GM19324 (cell line): ENCODE measurements around the gene DNAJC18.
"Not testable (repeated sequence)": the region's sequence is repeated elsewhere in the genome, so short reads cannot be mapped to it uniquely, and the experiment has no call there.

ENCODE experiments used
- ATAC-seq: cut with Tn5 transposase; IDR thresholded peaks from one replicate; pipeline ENCODE4 v1.9.1; 2021; ENCODE audit warnings: mild to moderate bottlenecking, moderate library complexity; ENCODE audit not compliant: unreplicated experiment, low FRiP score

DNAJC18 gene

DNA sequence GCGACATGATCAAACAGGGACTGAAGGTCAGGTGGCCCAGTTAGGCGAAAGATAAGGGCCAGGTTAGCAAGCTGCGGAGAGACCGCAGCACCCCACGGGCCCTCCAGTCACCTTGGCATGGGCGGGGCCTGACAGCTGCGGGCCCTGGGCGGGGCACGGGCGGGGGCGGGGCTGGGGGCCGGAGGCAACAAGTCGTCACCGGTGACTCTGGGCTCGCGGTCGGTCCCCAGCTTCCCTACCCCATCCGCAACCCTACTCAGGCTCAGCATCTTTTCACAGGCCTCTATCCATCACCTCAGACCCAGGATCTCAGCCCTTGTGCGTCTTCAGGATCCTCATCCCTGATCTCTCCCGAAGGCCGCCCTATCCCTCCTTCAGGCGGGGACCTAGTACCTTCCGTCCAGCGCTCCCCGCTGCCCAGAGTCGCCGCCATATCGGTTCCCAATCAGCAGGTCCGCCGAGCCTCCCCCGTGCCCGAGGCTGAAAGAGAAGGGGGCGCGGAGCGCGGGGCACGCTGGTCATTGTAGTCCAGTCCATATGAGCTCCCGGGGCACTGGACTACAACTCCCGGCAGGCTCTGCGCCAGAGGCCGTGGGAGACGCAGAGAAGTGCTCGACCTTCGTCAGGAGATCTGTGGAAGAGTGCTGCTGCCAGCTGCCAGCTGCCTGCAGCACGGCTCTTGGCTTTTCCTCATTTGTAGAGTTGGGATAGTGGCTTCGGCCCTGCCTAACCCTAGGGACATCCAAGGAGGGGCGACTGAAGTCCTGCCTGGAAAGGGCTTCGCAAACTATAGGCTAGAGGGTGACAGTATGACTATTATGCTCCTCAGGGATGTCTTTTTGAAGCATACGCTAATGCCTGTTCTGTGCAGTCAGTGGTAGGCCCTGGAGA lies at the start of gene DNAJC18:
Gene DNAJC18 (minus strand): TSS at position 513 of the 891 bp plus-strand sequence. CDS start 80 bp downstream, at position 433.
- peak; percentile 83 for ATAC-seq

DNA sequence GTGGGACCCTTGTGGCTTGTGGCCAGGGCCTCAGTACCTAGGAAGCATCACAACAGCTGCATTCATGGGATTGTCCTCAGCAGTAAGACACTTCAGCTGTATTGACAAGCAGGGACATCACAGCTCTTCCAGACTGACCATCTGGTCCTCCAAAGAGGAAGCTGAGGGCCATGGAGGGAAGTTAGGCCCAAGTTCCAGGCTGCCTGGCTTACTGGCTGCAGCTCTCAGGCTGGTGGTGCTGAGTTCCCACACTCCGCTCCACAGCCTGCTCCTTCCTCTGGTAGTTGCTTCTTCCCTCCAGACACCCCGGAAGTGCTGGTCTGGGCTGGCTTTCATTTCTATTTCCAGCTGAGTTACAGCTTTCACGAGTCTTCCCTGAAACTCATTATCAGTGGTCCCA lies 48.9 kb upstream of the DNAJC18 start:
- ATAC-seq: no peak

DNA sequence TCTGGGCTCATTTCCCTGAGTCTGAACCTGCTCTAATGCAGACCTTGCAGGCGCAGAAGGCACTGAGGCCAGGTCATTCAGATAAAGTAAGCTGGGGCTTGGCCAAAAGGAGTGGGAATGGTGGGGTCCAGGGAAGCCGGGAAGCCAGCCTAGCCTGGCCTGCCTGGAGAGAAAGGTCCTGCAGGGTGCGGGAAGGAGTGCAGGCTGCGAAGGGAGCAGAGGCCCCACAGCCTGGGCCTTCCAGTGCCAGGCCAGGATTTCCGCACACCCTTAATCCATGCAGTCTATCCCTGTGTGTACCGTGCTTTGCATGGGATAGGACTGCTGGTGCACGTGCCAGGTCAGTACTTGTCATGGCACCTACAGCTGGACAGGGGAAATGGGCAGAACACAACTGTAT lies 46.9 kb upstream of the DNAJC18 start:
- no peak for ATAC-seq

GRCh38 chr5:139482890-139483208 lies 43.5 kb upstream of the DNAJC18 start:
- not testable (repeated sequence) for ATAC-seq

DNA sequence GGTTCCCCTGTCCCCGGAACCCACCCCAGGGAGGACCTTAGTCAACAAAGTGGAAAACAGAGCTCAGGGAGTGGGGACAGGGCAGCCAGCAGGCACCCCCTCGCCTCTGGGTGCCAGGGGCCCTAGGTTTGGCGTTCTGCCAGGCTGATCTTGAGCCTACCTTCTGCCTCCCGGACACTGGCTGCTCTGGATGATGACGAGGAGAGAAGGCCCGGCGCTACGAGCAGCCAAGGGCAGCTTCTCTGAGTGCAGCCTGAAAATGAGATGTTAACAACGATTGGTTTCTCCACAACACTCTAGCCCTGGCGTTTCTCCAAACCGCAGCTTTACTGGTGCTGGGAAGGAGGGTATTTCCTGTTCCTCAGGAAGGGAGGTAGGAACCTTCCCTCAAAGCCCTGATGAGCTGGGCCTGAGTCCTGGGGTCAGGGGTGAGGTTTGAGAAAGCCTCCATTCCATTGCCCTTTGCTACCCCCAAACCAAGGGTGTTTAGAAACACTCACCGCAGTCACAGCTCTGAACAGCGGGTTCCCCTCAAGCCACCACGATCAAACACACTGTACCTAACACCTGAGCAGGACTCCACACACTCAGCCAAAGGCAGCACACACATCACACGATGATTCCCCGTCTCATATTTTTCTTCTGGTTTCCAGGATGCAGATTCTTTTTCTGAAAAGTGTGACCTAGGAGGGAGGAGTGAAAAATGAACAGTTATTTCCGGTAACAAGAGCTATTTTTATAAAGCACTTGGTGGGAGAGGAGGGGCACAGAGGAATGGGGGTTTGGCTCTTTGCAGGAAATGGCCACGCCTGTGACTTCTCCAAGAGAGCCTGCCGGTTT lies 42.9 kb upstream of the DNAJC18 start, which contains the start of gene STING1:
Gene STING1 (minus strand): TSS at position 709 of the 840 bp plus-strand sequence. CDS start 1,054 bp downstream, outside the sequence.
- no peak for ATAC-seq

DNA sequence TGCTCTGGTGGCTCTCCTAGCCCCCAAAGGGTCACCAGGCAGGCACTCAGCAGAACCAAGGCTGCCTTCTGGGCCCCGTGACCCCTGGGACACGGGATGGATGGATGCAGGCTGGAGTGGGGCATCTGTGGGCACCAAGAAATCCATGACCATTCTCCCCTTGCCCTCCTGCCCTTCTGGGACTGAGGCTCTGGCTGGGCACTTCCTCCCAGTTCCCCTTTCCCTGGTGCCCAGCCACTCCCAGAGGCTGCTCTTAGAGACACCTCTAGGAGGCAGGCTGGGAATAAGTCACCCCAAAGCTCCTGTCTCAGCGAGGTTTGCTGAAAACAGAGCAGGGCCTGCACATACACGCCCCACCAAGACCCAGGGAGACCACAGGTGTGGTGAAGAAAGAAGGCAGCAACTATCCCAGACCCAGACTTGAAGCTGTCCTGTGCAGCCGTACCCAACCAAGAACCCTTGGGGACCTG lies 42.3 kb upstream of the DNAJC18 start:
- ATAC-seq: no peak

DNA sequence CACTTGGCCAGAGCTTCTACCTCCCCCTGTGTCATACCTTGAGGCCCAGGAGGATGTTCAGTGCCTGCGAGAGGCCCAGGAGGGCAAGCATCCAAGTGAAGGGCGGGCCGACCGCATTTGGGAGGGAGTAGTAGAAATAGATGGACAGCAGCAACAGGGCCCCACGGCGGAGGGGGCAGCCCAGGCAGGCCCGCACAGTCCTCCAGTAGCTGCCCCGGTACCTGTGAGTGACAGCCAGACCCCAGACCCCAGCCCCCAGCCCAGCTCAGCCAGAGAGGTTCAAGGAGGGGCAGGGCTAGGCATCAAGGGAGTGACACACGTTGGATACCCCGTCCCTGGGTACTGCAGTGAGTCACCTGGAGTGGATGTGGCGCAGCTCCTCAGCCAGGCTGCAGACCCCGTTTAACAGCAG lies 41.8 kb upstream of the DNAJC18 start:
- ATAC-seq: no peak

DNA sequence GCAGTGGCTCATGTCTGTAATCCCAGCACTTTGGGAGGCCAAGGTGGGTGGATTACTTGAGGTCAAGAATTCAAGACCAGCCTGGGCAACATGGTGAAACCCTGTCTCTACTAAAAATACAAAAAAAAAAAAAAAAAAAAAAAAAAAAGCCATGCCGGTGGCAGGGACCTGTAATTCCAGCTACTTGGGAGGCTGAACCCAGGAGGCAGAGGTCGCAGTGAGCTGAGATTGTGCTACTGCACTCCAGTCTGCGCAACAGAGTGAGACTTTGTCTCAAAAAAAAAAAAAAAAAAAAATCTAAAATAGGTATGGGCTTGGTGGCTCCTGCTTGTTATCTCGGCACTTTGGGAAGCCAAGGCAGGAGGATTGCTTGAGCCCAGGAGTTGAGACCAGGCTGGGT lies 40.4 kb upstream of the DNAJC18 start:
- ATAC-seq: not testable (repeated sequence)

DNA sequence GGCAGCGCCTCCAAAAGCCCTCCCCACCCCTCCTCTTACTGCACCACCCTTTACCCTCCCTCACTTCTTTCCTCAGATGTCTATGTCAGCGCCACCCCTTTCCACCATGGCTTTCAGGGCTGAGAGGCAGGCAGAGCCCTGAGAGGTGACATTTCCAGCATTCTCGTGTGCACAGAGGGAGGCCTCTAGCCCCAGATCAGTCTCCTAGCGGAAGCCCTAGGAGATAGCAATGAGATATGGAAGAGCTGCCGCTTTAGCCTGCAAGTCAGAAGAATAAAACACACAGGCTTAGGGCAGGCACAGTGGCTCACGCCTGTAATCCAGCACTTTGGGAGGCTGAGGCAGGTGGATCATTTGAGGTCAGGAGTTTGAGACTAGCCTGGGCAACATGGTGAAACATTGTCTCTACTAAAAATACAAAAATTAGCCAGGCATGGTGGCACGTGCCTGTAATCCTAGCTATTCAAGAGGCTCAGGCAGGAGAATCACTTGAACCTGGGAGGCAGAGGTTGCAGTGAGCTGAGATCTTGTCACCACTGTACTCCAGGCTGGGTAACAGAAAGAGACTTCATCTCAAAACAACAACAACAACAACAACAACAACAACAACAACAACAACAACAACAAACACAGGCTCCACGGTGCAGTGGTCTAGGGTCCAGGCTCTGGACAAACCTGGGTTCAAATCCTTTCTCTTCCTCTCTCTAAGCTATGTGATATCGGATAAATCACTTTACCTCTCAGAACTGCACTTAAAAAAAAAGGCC lies 39.5 kb upstream of the DNAJC18 start:
- not testable (repeated sequence) for ATAC-seq

DNA sequence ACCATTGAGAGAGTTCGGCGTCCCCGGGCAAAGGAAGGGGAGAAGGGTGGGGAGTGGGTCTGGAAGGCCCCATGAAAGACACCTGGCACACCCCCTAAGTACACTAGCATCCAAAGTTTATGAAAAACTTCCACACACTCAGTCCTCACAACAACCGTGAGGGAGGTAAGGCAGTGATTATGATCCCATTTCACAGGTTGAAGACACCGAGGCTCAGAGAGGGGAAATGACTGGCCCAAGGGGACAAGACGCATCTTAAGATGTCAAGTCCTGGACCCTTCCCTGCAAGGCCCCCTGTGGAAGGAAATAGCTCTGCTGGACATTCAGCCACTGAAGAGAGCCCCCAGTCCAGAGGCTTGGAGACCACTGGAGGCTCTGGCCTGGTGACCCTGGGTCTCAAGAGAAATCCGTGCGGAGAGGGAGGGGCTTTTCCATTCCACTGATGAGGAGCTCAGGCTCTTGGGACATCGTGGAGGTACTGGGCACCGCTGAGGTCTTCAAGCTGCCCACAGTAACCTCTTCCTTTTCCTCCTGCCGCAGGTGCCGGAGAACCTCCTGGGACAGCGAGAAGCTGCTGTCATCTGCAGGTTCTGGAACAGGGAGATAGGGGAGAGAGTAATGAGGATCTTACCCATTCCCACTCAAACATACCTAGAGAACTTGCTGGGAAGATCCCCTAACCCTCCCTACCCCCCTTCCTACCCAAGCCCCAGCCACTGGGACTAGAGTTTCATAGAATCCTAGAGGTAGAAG lies 36.7 kb upstream of the DNAJC18 start:
- ATAC-seq: no peak

DNA sequence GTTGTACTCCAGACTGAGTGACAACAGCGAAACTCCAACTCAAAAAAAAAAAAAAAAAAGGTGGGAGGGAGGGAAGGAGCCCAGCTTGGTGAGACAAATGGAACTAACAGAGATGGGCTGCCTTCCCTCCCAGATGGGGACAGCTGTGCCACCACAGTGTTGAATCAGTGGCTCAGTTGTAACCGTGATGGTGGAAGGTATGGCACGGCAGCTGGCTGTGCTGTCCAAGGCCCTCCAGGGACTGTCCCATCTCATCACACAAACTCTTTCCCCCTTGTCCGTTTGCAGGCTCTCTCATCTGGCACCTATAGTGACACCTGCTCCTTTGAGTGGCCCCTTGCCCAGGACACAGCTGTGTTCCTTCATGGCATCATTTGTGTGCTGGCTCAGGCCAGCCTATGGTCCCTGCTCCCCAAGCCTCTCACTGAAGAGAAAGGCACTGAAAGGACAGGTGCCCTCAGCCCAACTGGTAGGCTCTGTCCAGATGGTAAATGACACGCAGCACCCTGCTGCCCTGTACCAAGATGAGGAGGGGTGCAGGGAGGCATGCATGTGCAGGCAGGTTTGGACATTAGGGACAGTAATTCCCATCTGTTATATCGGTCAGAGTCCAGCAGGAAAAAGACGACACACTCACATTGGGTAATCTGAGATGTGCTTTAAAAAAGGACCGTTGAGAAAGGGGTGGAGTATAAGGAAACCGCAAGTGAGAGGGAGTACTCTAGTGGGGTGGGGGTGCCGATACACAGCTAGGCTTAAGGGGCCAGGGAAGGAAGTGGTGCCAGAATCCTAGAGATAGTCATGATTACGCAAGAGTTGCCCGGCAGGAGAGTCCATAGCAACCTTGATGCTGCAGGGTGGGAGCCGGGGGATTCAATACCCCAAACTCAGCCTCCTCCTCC lies 35.8 kb upstream of the DNAJC18 start:
- no peak for ATAC-seq

GRCh38 chr5:139473565-139473964 lies 34.2 kb upstream of the DNAJC18 start:
- no peak for ATAC-seq

DNA sequence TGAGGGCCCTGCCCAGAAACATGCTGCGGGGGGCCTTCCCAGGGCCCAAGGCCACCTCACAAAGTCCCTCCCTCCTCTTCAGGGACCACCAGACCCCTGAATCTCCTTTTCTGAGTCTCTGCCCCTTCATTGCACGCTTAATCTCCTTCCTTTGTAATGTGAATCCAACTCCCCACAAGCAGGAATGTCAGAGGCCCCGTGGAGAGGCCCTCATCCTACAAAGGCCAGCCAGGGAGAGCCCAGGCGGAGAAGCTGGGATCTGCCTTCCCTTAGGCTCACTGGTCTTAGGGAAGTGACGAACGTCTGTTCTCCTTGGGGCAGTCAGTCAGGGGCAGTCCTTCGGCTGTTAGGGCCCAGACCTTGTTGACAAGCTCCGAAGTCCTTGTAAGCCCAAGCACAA lies 33.8 kb upstream of the DNAJC18 start:
- ATAC-seq: no peak

DNA sequence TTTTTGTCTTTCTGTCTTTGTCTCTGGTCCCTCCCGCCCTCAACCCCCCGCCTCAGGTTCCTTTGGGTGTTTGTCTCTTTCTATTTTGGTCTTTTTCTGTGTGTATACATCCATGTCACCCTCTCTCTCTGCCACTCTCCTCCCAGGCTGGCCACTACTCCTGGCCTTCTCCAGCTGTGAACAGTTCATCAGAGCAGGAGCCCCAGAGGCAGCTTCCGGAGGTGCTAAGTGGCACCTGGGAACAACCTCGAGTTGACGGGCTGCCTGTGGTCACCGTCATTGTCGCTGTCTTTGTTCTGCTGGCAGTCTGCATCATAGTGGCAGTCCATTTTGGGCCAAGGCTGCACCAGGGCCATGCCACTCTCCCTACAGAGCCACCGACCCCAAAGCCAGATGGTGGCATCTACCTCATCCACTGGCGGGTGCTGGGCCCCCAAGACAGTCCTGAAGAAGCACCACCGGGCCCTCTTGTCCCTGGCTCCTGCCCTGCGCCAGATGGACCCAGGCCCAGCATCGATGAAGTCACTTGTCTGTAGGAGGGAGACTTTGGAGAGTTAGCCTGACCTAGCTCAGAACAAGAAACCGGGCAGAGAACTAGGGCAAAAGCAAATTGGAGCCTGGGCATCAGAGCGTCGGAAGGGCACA lies 33.2 kb upstream of the DNAJC18 start:
- no peak for ATAC-seq

GRCh38 chr5:139470821-139471300 lies 31.5 kb upstream of the DNAJC18 start, which contains the start of gene SMIM33:
Gene SMIM33, plus strand, starts transcription at chr5:139471004. Its CDS starts 118 bp downstream, at chr5:139471122.
- no peak for ATAC-seq

- no peak for ATAC-seq
Observed at GRCh38 chr5:139468421-139468931, 29.2 kb upstream of the DNAJC18 start.

DNA sequence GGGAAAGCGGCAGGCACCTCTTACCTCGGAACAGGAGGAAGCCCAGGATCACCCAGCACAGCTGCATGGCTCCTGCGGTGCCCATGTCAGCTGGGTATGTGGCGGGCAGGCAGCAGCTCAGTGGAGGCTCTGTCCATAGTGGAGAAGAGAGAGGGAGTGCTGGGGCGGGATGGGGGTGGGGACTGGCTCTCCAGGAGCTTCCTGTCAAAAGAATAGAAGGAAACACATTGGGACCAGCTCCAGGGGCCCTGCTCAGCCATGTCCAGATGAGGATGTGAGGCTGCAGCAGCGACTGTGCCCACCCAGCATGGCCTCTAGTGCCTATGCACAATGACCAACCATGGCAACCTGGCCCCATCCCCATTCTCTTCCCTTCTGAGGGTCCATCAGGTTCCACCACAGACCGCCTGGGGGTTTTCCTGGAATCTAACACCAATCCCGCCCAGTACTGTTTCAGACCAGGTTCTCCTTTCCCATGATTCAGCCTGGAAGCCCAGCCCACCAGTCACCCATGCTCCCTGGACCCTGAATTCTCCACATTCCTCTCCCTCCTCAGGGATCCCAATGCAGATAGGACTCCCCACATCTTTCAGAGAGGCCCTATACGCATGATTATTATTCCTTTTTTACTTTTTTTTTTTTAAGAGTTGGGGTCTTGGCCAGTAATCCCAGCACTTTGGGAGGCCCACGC lies 23.4 kb upstream of the DNAJC18 start, which contains the start of gene ECSCR:
Gene ECSCR (minus strand): TSS at position 158 of the 691 bp plus-strand sequence. CDS start 73 bp downstream, at position 85.
- ATAC-seq: no peak
